ENCODE data around the gene DARS1.

DNA sequence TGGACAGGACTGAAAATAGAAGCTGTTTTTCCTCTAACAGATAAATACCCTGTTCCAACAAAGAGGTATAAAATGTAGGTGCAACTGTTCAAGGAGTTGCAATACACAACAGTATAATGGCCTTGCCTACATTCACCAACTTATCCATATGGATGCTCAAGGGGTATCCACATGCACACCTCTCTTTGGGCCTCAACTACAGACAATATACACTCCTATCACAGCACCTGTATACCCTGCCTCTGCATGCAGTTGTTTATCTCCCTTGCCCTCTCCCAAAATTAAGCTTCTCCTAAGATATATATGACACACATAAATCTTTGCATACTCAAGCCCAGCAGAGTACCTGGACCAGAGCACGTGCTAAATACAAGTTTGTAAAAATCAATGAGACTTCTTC is 37.3 kb downstream of the DARS1 start:
- TF ChIP-seq, protein P1, sequence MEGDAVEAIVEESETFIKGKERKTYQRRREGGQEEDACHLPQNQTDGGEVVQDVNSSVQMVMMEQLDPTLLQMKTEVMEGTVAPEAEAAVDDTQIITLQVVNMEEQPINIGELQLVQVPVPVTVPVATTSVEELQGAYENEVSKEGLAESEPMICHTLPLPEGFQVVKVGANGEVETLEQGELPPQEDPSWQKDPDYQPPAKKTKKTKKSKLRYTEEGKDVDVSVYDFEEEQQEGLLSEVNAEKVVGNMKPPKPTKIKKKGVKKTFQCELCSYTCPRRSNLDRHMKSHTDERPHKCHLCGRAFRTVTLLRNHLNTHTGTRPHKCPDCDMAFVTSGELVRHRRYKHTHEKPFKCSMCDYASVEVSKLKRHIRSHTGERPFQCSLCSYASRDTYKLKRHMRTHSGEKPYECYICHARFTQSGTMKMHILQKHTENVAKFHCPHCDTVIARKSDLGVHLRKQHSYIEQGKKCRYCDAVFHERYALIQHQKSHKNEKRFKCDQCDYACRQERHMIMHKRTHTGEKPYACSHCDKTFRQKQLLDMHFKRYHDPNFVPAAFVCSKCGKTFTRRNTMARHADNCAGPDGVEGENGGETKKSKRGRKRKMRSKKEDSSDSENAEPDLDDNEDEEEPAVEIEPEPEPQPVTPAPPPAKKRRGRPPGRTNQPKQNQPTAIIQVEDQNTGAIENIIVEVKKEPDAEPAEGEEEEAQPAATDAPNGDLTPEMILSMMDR (conservative IDR thresholded peaks at IDR 0.05; ENCODE audit: low read length): no peak
- no peak for TF ChIP-seq EZH2phosphoT487 (IDR thresholded peaks at IDR 0.05; ENCODE audit: borderline replicate concordance)
